Measurements from ENCODE around the gene SLC7A5.

SLC7A5 gene

GRCh38 chr16:87842209-87842869 is 27.0 kb downstream of the SLC7A5 start:
- no peaks in the 10 kb centered on the region for H3K9me3 ChIP-seq (ENCODE audit: low read length)
- peaks cover 16% of the 10 kb centered on the region for H3K4me1 ChIP-seq (ENCODE audit: insufficient read depth, low read length, severe bottlenecking)
- H3K27me3 ChIP-seq (ENCODE audit: insufficient read depth, low read length) = no peaks in the 10 kb centered on the region
- H3K9me2 ChIP-seq (ENCODE audit: low read depth, low read length) = no peaks in the 10 kb centered on the region
- H3F3A ChIP-seq (ENCODE audit: insufficient read depth, low read length) = no peaks in the 10 kb centered on the region
- H3K9ac ChIP-seq (ENCODE audit: low read length) = no peak overlapping the region
- H3K79me2 ChIP-seq (ENCODE audit: insufficient read depth, low read length) = no peaks in the 10 kb centered on the region
- H4K20me1 ChIP-seq (ENCODE audit: insufficient read depth, low read length) = no peaks in the 10 kb centered on the region
- H3K4me2 ChIP-seq (ENCODE audit: low read length) = no peak overlapping the region
- no peak overlapping the region for H2AFZ ChIP-seq (ENCODE audit: low read length)
- peak overlapping the region; percentile 56 for H3K27ac ChIP-seq (ENCODE audit: low read depth, low read length, poor library complexity, severe bottlenecking)
- peaks cover 94% of the 10 kb centered on the region for H3K36me3 ChIP-seq (ENCODE audit: insufficient read depth, low read length)
- TF ChIP-seq, protein P1, sequence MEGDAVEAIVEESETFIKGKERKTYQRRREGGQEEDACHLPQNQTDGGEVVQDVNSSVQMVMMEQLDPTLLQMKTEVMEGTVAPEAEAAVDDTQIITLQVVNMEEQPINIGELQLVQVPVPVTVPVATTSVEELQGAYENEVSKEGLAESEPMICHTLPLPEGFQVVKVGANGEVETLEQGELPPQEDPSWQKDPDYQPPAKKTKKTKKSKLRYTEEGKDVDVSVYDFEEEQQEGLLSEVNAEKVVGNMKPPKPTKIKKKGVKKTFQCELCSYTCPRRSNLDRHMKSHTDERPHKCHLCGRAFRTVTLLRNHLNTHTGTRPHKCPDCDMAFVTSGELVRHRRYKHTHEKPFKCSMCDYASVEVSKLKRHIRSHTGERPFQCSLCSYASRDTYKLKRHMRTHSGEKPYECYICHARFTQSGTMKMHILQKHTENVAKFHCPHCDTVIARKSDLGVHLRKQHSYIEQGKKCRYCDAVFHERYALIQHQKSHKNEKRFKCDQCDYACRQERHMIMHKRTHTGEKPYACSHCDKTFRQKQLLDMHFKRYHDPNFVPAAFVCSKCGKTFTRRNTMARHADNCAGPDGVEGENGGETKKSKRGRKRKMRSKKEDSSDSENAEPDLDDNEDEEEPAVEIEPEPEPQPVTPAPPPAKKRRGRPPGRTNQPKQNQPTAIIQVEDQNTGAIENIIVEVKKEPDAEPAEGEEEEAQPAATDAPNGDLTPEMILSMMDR (IDR thresholded peaks at IDR 0.05; ENCODE audit: low read length) = no peak
- TF ChIP-seq EZH2 (IDR thresholded peaks at IDR 0.05; ENCODE audit: borderline replicate concordance, low read length) = no peak
- H3K4me3 ChIP-seq (ENCODE audit: low read depth, low read length, poor library complexity, severe bottlenecking) = no peak overlapping the region

- peaks cover 16% of the 10 kb centered on the region for H3K4me1 ChIP-seq (ENCODE audit: insufficient read depth, low read length, severe bottlenecking)
- no peak overlapping the region for H3K9ac ChIP-seq (ENCODE audit: low read length)
- no peak for TF ChIP-seq EZH2 (IDR thresholded peaks at IDR 0.05; ENCODE audit: borderline replicate concordance, low read length)
- TF ChIP-seq, protein P1 (IDR thresholded peaks at IDR 0.05; ENCODE audit: low read length) = no peak
- peaks cover 94% of the 10 kb centered on the region for H3K36me3 ChIP-seq (ENCODE audit: insufficient read depth, low read length)
- H3K79me2 ChIP-seq (ENCODE audit: insufficient read depth, low read length) = no peaks in the 10 kb centered on the region
- no peaks in the 10 kb centered on the region for H4K20me1 ChIP-seq (ENCODE audit: insufficient read depth, low read length)
- H3K4me3 ChIP-seq (ENCODE audit: low read depth, low read length, poor library complexity, severe bottlenecking) = no peak overlapping the region
- no peaks in the 10 kb centered on the region for H3F3A ChIP-seq (ENCODE audit: insufficient read depth, low read length)
- H3K4me2 ChIP-seq (ENCODE audit: low read length) = no peak overlapping the region
- no peaks in the 10 kb centered on the region for H3K27me3 ChIP-seq (ENCODE audit: insufficient read depth, low read length)
- H3K9me2 ChIP-seq (ENCODE audit: low read depth, low read length) = no peaks in the 10 kb centered on the region
- no peaks in the 10 kb centered on the region for H3K9me3 ChIP-seq (ENCODE audit: low read length)
- H3K27ac ChIP-seq (ENCODE audit: low read depth, low read length, poor library complexity, severe bottlenecking) = peak overlapping the region; percentile 56
- H2AFZ ChIP-seq (ENCODE audit: low read length) = no peak overlapping the region
Observed at GRCh38 chr16:87841340-87842208, 27.7 kb downstream of the SLC7A5 start.

GRCh38 chr16:87840271-87840978 is 28.9 kb downstream of the SLC7A5 start:
- H3K4me1 ChIP-seq (ENCODE audit: insufficient read depth, low read length, severe bottlenecking) = peaks cover 16% of the 10 kb centered on the region
- H3K9me3 ChIP-seq (ENCODE audit: low read length) = no peaks in the 10 kb centered on the region
- no peaks in the 10 kb centered on the region for H3F3A ChIP-seq (ENCODE audit: insufficient read depth, low read length)
- H4K20me1 ChIP-seq (ENCODE audit: insufficient read depth, low read length) = no peaks in the 10 kb centered on the region
- no peaks in the 10 kb centered on the region for H3K27me3 ChIP-seq (ENCODE audit: insufficient read depth, low read length)
- no peaks in the 10 kb centered on the region for H3K9me2 ChIP-seq (ENCODE audit: low read depth, low read length)
- H2AFZ ChIP-seq (ENCODE audit: low read length) = no peak overlapping the region
- no peak overlapping the region for H3K4me2 ChIP-seq (ENCODE audit: low read length)
- no peak overlapping the region for H3K9ac ChIP-seq (ENCODE audit: low read length)
- peaks cover 94% of the 10 kb centered on the region for H3K36me3 ChIP-seq (ENCODE audit: insufficient read depth, low read length)
- TF ChIP-seq, protein P1 (IDR thresholded peaks at IDR 0.05; ENCODE audit: low read length) = no peak
- TF ChIP-seq EZH2 (IDR thresholded peaks at IDR 0.05; ENCODE audit: borderline replicate concordance, low read length) = no peak
- H3K4me3 ChIP-seq (ENCODE audit: low read depth, low read length, poor library complexity, severe bottlenecking) = no peak overlapping the region
- H3K27ac ChIP-seq (ENCODE audit: low read depth, low read length, poor library complexity, severe bottlenecking) = no peak overlapping the region
- no peaks in the 10 kb centered on the region for H3K79me2 ChIP-seq (ENCODE audit: insufficient read depth, low read length)
